EH (cell line): Measurements from ENCODE around the gene CTSA.
A peak's percentile ranks its signal among the peaks of the same experiment; 100 is the strongest.

Experiments
- DNase-seq: peaks from one replicate; pipeline ENCODE4 v3.0.0-alpha.2; 2015; ENCODE audit warnings: low read depth

The CTSA gene

DNA sequence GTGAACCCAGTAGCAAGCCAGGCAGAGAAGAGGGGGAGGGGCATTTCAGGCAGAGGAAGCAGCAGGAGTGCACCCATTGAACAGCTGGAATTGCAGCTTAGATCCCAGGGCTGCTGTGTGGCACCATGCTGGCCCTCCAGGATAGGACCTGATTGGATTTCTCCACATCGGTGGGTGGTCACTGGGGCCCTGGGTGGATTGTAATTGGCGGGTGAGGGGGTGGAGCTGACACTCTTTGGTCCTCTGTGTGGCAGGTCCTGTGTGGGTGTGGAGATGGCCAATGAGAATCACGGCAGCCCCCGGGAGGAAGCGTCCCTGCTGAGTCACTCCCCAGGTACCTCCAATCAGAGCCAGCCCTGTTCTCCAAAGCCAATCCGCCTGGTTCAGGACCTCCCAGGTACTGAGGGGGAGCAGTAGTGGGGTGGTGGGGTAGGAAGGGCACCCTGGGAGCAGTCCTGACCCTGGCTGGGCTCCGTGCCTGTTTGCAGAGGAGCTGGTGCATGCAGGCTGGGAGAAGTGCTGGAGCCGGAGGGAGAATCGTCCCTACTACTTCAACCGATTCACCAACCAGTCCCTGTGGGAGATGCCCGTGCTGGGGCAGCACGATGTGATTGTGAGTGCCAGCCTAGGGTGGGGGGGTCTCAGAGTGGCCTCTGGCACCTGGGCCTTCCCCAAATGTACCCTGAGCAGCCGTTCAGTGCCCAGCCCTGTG is 47.7 kb downstream of the CTSA start:
- DNase-seq, result no peak

DNA sequence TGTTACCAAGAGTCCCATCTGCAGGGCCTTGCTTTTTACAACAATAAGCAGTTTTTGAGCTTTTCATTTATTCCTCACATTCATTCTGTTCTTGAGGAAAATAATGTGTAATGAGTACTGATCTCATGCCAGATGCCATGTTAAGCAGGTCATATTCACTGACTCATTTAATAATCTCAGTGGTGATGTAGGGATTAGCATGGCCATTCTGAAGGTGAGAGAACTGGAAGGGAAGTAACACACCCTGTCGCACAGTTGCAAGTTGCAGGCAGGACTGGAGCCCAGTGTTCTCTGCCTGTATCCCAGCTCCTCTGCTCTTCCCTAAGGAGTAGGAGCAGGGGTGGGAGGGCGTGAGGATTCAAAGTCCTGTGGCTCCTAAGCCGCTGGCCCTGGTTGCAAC is 48.9 kb downstream of the CTSA start:
- no peak for DNase-seq

DNA sequence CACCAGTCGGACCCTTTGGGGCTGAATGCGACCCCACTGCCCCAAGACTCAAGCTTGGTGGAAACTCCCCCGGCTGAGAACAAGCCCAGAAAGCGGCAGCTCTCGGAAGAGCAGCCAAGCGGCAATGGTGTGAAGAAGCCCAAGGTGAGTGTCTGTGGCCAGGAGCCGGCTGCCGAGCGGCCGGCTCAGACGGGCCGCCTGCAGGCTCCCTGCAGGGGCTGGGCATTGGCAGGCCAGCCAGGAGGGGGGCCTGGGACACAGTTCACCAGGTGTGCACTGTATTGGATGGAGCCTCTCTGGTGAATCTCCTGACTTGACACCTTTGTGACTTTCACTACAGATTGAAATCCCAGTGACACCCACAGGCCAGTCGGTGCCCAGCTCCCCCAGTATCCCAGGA is 49.3 kb downstream of the CTSA start:
- DNase-seq, result no peak

DNA sequence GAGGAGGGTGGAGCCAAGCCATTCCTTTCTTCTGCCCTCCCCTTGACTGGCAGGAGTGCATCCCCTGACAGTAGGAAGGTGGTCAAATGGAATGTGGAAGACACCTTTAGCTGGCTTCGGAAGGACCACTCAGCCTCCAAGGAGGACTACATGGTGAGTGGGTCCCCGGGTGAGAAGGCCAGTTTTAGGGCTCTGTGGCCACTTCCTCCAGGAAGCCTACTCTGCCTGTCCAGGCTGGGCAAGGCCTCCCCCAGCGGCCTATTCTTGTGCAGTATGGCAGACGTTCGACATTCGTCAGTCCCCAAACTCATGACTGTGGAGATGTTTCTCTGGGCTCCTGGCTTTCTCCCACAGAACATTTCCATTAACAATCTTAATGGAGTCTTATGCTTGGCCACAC is 52.5 kb downstream of the CTSA start:
- no peak for DNase-seq

DNA sequence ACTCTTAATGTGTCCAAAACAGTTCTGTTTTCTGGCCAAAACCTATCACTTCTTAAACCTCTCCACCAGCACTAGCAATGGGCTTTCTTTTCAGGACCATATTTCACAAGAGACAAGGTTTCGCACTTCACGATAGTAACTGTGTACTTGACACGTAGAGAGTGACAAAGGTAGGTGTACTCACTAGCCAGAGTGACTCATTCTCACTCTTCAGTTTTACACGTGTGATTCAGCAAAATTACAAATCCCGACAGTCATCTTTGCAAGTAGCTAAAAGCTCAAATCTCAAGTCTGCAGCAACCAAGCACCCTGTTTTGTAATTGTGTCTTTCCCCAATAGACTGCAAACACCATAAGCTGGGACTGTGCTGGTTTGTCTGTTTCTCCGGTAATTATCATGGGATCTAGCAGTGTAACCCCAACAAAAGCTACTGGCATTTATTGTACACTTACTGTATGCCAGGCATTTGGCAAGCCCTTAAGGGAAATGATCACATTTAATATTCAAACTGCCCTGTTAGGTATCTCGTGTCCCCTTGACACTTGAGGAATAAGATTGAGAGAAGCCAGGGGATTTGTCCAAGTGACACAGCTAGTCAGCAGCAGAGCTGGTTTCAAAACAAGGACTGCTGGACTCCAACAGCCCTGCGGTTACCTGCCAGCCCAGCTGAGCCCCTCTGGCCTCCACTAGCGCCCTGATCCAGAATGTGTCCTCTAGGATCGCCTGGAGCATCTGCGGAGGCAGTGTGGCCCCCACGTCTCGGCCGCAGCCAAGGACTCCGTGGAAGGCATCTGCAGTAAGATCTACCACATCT is 53.2 kb downstream of the CTSA start:
- no peak for DNase-seq

DNA sequence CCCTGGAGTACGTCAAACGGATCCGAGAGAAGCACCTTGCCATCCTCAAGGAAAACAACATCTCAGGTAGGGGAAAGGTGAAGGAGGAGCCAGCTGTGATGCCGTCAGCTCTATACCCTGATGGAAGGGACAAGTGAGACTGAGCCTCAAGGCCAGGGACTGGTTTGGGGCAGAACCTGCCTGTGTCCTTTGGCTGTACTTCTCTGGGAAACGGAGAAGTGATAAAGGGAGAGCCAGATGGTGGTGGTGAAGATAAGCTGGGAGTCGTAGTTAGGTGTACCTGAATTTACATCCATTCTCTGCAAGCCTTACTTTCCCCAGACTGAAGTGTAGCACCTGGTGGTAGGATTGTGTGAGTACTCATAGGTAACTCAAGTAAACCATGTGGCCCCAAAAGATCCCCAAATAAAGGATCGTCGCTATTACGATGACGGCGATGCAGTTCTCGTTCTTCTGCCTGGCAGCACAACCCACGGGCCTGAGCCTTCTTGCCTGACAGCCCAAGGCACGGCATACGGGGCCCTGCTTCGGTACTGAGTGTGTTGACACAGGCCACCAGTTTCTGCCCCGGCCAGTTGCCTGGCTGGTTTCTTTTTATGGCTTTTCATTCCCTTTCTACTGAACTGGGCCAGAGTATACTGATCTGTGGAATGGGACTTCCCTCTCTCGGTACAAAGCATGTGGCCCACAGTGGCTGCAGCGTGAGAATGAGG is 54.0 kb downstream of the CTSA start:
- no peak for DNase-seq

DNA sequence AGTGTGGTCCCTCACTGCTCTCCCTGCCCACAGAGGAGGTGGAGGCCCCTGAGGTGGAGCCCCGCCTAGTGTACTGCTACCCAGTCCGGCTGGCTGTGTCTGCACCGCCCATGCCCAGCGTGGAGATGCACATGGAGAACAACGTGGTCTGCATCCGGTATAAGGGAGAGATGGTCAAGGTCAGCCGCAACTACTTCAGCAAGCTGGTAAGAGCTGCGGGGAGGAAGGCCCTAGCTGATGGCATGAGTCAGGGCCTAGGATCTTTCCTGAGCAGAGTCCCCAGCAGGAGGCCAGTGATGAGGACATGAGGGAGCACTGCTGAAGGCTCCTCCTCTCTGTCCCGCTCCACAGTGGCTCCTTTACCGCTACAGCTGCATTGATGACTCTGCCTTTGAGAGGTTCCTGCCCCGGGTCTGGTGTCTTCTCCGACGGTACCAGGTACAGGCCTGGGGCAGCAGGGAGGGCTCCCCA is 54.6 kb downstream of the CTSA start:
- DNase-seq, result peak; percentile 79

DNA sequence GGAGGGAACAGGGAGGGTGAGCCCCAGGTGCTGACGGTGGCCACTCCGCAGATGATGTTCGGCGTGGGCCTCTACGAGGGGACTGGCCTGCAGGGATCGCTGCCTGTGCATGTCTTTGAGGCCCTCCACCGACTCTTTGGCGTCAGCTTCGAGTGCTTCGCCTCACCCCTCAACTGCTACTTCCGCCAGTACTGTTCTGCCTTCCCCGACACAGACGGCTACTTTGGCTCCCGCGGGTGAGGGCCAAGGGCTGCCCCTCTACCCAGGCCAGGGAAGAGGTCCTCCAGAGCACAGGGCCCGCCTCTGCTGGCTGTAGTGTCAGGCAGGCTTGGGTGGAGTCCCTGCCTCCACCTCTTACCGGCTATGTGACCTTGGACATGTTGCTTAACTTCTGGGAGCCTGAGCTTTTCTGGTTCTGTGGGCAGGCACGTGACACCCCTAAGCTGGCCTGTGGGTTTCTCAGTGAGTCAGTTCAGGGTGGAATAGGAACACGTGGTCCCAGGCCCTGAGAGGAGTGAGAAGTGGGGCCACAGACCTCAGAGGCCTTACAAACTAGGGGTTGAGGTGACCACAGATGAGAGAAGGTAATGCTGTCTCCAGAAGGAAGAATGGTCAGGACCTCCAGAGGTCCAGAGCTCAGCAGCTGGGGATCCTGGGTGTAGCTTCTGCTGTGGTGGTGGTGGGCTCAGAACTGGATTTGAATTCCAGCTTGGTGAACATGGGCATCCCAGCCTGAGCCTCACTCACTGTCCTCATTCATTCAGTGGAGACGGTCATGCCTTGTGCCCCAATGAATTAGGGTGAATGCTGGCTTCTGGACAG is 55.2 kb downstream of the CTSA start:
- peak; percentile 71 for DNase-seq

DNA sequence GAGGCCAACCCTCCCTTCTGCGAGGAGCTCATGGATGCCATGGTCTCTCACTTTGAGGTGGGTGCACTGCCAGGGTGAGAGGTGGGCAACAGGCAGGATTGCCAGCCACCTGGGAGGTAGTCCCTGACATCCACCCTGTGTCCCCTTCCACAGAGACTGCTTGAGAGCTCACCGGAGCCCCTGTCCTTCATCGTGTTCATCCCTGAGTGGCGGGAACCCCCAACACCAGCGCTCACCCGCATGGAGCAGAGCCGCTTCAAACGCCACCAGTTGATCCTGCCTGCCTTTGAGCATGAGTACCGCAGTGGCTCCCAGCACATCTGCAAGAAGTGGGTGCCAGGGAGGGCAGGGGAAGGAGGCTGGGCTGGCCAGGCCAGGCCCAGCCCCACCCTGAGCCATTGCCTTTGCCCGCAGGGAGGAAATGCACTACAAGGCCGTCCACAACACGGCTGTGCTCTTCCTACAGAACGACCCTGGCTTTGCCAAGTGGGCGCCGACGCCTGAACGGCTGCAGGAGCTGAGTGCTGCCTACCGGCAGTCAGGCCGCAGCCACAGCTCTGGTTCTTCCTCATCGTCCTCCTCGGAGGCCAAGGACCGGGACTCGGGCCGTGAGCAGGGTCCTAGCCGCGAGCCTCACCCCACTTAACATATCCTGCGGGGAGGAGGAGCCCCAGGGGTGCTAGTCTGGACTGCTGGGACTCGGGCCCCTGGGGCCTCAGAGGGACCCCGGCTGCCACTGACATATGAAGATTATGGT is 56.2 kb downstream of the CTSA start:
- DNase-seq, result no peak

DNA sequence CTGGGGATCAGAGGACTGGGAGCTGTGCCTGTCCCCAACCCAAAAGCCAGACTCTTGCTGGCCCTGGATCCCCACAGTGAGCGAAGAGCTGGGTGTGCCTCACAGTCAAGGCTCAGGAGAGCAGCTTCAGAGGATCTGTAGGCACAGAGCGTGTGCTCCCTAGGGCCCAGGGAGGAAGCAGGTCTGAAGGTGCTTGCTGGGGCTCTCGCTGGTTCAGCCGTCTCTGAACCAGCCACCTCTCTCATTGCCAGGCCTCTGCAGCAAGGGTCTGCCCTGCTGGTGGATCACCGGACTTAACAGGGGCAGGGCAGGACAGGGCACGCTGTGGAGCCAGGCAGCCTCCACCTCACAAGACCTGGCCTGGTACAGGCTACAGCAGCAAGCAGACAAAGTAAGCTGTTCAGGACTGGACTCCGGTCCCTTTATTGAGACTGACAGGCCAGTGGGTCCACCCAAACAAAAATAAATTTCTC is 57.2 kb downstream of the CTSA start:
- DNase-seq, result no peak
